CMK (cell line): ENCODE measurements around the gene SIVA1.
"Not testable (repeated sequence)": the region's sequence is repeated elsewhere in the genome, so short reads cannot be mapped to it uniquely, and the experiment has no call there.

Source experiments
- DNase-seq: peaks from one replicate; pipeline ENCODE4 v3.0.0-alpha.2; 2010; ENCODE audit warnings: low read depth

The SIVA1 gene

DNA sequence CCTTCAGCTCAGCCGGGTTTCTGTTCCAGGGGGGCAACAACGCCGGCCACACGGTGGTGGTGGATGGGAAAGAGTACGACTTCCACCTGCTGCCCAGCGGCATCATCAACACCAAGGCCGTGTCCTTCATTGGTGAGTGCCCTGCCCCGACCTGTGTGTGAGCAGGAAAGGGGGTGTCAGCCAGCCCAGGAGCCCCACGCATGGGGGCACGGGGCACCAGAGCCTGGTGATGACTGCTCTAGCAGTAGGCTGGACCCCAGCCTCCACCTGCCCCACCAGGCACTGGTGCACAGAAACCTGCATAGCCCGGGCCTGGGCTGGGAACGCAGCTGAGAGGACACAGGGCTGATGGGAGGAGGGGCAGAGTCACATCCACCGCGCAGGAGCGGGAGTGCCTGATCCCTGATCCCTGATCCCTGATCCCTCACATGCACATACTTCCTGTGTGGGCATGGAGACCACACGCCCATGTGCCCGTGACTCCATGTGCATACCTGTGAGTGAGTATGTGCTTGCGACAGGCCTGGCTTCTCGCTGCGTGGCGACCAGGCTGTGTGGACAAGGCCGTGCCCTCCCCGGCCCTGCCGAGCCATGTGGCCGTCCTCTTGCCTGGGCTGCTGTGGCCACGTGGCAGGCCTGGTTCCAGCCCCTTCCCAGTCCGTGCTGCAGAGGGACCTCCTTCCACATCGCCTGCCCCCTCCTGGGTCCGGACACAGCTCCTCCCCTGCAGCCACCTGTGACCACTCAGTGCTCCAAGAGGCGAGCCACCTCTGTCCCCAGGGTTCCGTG is 17.8 kb upstream of the SIVA1 start:
- DNase-seq: no peak

DNA sequence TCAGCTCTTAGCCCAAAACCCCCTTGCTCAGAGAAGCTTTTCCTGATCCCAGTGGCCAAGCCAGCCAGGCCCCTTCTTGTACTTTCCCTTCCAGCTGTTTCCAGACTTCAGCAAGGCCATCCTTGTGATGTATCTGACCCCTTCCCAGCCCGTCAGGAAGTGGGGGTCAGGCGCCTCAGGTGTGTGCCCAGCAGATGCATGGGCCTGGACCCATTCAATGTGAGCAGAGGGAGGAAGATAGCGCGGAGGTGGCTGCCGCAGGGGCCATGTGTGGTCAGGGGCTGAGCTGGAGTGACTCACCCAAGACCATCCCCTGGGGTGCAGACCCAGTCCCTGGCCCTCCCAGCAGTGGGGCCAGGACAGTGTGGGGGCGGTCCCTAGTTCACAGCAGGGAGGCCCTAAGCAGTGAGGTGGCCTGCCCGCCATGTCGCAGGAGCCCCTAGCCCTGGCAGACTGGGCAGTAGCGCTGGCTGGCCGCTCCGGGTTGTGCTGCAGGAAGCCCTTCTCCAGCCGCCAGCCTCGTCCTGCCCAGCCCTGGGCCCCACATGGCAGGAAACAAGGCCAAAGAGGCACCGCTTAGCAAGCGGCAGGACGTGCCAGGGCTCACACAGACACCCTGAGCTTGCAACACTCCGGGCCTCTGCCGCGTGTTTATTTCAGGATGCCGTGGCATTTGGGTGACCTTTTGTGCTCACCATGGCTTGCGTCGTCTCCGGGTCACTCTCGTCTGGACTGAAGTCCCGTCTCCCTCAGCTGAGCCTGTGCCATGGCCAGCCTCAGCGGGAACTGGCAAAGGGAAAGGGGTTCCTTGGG is 16.9 kb upstream of the SIVA1 start:
- no peak for DNase-seq

DNA sequence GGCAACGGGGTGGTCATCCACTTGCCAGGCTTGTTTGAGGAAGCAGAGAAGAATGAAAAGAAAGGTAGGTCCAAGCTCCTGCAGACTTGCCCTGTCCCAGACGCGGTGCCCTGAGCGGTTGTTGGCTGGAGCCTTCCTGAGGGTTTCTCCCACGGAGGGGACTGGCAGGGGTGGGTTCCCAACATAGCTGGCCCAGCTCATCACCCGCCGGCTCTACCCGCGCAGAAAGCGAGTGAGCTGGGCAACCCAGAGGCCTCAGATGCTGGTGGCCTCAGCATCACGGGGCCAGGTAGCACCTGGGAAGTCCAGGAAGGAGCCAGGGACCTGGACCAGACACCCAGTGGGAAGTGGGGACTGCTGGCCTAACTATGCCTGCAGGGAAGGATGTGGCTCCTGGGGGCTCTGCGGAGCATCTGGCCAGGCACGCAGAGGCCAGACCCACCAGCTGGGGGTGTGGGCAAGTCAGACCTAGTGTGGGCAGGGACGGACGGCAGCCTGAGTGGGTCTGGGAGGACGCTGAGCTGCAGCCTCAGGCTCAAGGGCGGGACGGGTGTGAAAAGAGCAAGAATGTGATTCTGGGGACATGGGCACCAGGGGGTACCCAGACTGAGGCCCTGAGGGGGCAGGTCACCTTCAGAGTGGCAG is 14.4 kb upstream of the SIVA1 start:
- DNase-seq: no peak

DNA sequence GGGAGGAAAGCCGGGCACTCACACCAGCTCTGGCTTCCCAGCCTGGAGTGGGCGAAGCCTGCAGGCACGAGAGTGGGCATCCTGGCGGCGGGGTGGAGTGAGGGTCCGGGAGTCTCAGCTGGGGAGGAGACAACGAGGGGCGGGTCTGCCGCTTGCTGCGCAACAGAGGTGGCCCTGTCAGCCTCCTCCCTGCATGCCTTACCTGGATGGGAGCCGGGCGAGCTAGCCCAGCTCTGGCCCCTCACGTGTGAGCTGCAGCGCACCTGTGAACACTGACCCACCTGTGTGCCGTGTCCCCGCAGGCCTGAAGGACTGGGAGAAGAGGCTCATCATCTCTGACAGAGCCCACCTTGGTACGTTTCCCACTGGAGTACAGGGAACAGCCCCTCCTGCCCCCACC is 13.9 kb upstream of the SIVA1 start:
- no peak for DNase-seq

DNA sequence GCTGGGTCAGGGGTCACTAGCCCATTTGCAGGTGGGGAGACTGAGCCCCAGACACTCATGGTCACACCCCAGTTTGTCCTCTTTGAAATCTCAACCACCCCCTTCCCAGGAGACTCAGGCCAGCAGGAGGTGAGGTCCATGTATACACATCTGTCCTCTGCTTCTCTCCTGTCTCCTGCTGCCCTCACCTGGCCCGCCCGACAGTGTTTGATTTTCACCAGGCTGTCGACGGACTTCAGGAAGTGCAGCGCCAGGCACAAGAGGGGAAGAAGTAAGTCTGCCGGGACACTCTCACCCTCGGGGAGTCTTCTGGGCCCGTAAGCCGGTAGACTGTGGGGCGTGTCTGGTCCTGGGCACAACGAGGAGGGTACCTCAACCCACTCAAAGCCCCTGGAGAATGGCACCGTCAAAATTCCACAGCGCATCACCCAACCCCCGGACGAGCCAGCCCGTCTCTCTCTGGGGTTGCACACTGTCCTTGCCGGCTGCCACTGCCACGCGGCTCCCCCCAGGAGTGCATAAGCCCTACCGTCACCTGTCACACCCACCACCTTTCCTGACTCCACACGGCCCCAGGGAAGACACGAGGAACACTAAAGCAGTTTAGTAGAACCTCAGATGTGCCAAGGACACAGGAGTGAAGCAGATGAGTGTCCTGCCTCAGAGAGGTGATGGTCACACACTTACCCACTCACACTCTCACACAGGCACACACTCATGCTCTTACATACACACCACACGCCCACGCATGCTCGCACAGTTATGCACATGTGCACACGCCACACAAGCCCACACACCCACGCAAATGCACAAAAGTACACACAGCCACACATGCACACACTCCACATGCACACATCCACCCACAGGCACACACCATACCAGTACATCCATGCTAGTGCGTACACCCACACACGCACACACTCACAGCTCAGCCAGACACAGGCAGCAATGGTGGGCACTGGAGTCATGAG is 13.1 kb upstream of the SIVA1 start:
- no peak for DNase-seq

DNA sequence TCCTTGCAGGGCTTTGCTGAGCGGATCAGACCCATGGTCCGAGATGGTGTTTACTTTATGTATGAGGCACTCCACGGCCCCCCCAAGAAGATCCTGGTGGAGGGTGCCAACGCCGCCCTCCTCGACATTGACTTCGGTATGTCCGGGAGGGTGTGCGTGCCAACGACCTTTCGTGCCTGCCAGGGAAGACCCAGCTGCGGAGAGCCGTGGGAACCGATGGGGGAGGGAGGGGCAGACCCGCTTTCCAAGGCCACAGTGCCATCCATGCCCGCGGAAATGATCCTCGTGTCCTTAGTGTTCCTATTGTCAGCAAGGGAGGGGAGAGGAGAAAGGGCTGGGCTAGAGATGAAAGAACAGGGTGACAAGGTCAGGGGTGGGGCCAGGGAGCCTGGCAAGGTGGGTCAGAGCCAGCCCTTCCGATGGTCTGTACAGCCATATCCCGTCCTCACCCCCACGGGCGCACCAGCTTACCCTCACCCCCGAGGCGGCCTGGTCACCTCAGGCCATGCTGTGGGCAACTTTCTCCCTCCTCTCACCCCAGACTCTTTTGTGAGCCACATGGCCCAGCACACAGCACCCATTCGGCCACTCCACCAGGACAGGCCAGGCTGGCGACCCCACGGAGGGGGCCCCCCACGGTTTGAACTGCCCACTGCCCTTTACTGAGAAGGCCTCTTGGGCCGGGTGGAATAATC is 11.7 kb upstream of the SIVA1 start:
- no peak for DNase-seq

DNA sequence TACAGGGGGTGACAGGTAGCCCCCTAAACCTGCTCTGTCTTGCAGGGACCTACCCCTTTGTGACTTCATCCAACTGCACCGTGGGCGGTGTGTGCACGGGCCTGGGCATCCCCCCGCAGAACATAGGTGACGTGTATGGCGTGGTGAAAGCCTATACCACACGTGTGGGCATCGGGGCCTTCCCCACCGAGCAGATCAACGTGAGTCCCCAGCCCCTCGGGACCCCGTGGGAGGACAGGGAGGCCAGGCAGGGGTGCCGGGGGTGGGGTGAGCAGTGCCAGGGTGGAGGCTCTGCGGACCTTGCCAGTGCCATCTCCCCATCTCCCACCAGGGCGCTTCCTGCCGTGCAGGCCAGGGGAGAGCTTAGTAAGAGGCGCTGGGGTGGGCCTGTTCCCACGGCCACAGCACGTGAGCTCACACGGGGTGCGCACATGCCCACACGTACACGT is 11.1 kb upstream of the SIVA1 start:
- DNase-seq: no peak

DNA sequence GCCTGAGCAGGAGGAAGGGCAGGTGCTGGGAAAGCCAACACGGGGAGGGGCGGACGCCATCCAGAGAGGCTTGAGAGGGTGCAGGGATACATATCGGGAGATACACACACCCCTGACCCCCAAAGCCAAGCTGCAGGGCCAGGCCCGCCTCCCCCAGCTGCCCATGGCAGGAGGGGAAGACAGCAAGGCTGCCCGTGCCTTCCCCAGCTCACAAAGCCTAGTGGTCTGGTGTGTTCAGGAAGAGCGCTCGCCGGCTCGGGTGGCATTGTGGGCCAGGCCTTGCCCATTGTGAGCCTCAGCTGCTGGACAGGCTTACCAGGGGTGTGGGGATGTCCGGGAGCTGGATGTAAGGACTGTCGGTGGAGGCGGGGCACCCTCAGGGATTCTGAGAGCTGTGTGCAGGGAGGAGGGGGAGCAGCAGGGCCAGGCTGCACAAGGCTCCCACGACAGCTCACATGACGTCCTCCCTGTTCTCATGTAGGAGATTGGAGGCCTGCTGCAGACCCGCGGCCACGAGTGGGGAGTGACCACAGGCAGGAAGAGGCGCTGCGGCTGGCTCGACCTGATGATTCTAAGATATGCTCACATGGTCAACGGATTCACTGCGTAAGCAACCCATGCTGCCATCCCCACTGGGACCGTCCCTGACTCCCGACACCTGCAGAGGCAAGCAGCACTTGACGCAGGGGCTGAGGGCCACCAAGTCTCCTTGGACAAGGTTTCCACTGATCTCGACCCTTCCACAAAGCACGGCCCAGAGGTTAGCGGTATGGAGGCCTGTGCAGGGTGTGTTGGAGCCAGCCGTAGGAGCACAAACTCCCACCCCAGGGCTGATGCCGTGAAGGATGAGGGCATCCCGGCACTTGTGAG is 10.1 kb upstream of the SIVA1 start:
- DNase-seq: no peak

DNA sequence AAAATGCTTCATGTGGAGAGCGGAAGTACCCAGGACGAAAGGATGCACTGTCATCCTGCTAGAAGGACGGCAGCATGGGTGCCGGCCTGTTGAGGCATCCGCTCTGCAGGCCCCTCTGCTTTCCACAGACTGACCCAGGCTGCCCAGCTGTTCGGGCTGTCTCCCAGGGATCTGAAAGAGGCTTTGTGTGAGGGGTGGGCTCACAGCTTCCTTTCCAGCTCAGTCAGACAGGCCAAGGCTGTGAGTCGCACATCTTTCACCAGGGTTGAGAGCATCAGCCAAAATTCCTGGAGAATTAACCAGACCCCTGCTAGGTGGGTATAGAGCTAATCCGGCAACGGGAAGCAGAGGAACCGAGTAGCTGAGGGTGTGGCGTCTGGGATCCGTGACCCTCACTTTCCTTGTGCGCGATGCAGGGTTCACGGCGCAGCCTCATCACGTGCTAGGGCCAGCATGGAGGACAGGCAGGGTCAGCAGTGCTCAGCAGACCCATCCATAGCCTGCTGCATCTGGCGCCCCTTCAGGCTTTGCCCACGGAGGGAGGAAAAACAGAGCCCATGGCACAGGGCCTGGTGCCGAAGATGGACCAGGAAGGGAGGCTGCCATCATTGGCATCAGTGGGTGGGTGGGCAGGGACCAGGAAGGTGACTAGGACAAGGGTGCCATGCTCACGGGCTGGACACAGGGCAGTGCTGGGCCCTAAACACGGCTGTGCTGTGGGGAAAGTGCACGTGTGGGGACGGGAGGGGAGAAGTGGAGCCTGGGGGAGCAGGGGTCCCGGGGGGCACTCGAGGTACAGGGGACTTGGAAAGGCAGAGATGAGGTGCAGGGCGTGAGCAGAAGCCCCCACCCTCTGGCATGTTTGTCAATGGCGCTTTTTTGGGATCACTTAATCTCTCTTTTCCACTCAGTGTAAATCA is 9.2 kb upstream of the SIVA1 start:
- DNase-seq: no peak

DNA sequence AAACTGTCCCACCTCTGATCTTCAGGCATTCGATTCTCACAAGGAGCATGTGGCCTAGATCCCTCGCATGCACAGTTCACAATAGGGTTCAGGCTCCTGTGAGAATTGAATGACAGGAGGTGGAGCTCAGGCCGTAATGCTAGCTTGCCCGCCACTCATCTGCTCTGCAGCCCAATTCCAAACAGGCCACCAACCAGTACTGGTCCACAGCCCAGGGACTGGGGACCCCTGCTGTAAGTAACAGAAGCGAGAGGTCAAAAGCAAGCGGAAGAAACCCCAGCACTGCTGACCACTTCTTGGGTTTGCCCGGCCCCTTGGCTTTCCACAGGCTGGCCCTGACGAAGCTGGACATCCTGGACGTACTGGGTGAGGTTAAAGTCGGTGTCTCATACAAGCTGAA is 8.5 kb upstream of the SIVA1 start:
- DNase-seq: no peak

DNA sequence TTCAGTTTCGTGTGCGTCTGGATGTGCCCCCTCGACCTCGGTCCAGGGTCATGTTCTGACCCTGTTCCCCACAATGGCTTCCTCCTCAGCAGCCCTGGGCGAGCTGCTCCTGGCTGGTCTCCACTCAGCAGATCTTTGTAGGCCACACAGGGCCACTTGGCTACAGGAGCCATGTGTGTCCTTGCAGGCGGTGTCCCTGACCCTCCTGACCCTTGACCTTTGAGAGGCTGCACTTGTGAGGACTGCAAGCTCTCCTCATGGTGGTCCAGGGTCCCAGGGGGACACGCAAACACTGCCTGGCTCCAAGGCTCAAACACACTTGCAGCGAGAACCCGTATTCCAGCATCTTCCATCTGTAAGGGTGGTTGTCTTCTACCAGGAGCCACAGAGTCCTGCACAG is 7.5 kb upstream of the SIVA1 start:
- DNase-seq: no peak

DNA sequence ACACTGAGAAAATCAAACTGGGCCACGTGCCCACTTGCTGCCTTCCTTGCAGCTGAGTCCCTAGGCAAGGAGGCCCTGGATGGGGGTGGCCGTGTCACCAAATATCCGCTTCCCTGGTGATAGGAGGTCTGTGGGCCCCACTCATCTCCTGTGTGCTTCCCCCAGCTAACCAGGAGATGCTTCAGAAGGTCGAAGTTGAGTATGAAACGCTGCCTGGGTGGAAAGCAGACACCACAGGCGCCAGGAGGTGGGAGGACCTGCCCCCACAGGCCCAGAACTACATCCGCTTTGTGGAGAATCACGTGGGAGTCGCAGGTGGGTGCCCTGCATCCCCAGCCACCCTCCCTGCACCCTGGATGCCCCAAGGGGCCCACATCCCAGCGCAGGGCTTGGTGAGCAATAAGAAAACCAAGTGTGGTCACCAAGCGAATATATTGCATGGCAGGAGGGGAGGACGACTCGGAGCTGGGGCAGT is 6.8 kb upstream of the SIVA1 start:
- no peak for DNase-seq

DNA sequence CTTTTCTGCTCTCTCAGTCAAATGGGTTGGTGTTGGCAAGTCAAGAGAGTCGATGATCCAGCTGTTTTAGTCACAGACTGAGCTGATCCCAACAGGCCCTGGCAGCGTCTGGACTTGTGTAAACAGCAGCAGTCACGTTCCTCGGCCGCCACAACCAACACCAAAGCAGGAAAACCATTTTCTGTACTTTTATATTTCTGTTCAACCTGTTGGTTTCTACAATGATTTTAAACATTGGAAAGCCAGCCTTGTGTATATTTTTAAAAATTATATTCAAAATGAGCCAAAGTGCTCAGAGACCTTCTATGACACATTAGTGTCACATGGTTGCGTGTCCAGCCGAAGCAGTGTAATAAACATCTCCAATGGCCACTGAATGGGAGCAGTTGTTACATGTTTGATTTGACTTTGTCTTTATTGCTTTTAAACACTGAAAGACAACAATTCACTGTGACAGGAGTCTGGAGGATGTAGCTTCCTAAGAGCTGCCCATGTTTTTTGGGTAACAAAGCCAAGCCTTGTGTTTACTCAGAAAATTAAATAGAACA is 5.9 kb upstream of the SIVA1 start:
- no peak for DNase-seq

DNA sequence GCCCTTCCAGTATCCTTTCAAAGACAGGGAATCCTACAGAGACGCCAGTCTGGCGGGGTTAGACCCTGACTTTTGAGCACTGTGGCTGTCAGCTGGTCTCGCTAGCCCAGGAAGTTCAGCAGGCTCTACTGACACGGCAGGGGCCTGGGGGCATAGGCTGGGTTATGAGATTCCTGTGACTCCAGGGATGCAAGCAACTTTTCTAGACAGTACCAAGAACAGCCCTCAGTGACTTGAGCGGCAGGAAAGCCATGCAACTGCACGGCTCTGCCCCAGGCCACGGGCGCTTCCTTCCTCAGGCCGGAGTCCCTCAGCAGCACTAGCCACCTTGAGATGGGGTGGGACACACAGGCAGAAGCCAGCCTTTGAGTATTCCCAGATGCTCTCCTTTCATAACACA is 5.1 kb upstream of the SIVA1 start:
- DNase-seq: no peak

DNA sequence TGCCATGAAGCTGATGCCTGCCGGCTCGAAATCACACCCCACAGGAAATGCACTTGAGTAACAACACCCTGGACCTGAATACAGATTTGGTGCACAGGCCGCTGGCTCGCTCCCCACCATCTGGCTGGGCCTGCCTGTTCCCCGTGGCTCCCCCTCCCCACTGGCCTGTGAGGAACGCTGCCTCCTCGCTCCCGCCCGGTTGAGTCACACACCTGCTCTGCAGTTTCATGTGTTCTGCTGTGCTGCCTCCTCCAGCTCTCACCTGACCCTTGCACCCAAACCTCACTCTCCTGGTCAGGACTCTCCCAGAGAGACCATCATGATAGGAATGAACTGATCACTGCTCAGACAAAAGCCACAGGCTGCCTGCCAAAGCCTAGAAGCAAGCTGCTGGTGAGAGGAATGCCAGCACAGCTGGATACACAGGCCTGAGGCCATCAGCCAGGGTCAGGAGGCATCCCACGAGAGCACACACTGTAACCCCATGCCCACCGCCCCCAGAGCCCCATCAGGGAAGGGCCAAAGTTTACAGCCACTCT is 3.8 kb upstream of the SIVA1 start:
- no peak for DNase-seq

DNA sequence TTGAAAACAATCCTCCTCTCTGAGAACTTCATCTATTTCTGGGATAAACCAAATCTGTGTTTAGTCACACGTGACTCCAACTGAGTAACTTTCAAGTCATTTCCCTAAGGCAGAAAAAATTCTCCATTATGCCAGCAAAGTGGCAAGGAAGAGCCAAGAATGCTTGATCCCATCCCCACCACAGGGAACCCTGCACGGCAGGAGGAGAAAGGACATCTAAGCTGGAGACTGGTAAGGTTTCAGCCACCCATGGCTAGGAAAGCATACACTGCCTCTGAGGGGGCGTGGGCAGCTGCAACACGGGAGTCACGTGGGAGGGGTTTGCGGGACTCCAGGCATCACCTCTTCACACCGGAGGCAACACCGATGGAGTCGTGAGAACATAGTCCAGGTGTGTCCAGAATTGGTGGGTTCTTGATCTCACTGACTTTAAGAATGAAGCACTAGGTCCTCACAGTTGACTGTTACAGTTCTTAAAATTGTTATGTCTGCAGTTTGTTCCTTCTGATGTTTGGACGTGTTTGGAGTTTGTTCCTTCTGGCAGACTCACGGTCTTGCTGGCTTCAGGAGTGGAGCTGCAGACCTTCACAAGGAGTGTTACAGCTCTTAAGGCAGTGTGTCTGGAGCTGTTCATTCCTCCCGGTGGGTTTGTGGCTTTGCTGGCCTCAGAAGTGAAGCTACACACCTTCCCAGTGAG is 2.7 kb upstream of the SIVA1 start:
- DNase-seq: no peak

DNA sequence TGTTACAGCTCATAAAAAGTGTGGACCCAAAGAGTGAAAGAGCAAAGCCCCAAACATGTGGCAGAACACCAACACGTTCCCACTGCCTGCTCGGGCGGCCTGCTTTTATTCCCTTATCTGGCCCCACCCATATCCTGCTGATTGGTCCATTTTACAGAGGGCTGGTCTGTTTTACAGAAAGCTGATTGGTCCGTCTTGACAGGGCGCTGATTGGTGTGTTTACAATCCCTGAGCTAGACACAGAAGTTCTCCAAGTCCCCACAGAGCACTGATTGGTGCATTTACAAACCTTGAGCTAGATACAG is 2.2 kb upstream of the SIVA1 start:
- DNase-seq: not testable (repeated sequence)
